NT2/D1 (cell line): ENCODE results near the gene ARIH2.

Experiments
- SUZ12 ChIP-seq: IDR thresholded peaks from 2 replicates; pipeline ENCODE4 v1.6.1; 2011; ENCODE audit not compliant: insufficient read length, insufficient read depth; ENCODE audit errors: extremely low read depth
- YY1 ChIP-seq: IDR thresholded peaks from 2 replicates; pipeline ENCODE4 v1.6.1; 2011; ENCODE audit not compliant: insufficient read length, insufficient read depth
- ZNF274 ChIP-seq: IDR thresholded peaks from 2 replicates; pipeline ENCODE4 v1.6.1; 2011; ENCODE audit warnings: mild to moderate bottlenecking, low read depth, low read length

DNA sequence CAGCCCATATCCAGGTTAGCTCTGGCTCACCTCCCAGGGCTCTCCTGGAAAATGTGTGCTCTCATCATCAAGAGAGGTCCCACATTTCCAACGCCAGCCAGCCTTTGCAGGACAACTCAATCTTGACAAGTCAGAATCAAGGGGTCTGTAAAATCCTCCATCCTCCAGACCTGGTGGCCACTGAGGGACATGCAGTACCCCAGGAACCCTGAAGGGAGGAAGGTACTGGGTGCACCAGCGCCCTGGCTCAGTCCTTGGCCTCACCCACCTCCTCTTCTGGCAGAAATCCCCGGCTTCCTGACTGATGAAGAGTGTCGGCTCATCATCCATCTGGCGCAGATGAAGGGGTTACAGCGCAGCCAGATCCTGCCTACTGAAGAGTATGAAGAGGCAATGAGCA lies 82.5 kb downstream of the ARIH2 start:
- TF ChIP-seq SUZ12: no peak
- no peak for TF ChIP-seq ZNF274
- TF ChIP-seq YY1: no peak
